Ishikawa (cell line): ENCODE data around the gene JCAD.

Experiments used
- CEBPB ChIP-seq: IDR thresholded peaks from 2 replicates; pipeline ENCODE4 v1.6.1; 2012
- EP300 ChIP-seq: IDR thresholded peaks from 2 replicates; pipeline ENCODE4 v1.6.1; 2012; ENCODE audit warnings: borderline replicate concordance
- FOXM1 ChIP-seq: IDR thresholded peaks from 2 replicates; pipeline ENCODE4 v1.6.1; 2012; ENCODE audit warnings: low read depth, borderline replicate concordance
- TAF1 ChIP-seq: IDR thresholded peaks from 2 replicates; pipeline ENCODE4 v1.6.1; 2012; ENCODE audit warnings: low read depth, mild to moderate bottlenecking
- TF ChIP-seq, protein P1 (sequence below): IDR thresholded peaks from 2 replicates; pipeline ENCODE4 v1.6.1; 2012; ENCODE audit warnings: low read depth, mild to moderate bottlenecking

DNA sequence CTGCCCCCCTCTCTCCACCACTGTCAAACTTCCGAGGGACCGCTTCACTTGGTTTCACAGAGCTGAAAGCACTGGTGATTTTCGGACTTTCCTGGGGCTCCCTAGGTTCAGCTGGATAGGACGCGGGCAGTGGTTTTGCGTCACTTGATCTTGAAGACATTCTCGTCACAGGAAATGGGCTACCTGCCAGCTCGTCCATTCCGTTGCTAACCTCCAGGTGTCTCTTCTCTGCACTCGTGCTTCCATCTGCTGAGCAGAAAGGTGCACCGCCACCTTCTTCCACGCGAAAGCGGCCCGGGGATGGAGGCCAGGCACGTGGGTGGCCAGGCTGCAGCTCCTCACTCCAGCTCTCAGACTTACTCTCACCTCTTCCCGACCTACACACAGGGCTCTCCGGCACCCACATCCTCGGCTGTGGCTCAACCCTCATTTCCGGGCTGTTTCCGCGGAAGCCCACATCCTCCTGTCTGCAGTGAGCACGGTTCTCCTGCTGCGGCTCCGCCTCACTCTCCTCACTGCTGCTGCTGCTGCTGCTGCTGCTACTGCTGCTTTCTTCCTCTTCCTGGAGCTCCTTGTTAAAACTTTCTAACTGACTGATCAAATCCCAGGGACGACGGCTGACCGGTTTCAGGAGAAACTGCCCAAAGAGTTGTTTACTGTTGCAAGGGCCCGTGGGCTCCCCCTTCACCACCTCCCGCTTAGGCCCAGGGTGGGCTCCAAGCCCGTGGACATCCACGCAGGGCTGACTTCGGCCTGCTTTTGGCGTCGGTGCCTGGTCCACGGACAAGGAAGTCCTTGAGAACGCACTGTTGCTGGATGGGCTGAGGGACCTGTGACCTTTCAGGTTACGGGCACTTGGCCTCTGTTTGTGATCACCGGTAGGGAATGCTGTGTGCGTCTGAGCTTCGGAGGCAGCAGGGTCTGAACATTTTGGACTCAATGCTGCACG, 32.1 kb downstream of the JCAD start:
- TF ChIP-seq TAF1 (no peak), CEBPB (no peak), EP300 (no peak), FOXM1 (no peak)
- TF ChIP-seq, protein P1, sequence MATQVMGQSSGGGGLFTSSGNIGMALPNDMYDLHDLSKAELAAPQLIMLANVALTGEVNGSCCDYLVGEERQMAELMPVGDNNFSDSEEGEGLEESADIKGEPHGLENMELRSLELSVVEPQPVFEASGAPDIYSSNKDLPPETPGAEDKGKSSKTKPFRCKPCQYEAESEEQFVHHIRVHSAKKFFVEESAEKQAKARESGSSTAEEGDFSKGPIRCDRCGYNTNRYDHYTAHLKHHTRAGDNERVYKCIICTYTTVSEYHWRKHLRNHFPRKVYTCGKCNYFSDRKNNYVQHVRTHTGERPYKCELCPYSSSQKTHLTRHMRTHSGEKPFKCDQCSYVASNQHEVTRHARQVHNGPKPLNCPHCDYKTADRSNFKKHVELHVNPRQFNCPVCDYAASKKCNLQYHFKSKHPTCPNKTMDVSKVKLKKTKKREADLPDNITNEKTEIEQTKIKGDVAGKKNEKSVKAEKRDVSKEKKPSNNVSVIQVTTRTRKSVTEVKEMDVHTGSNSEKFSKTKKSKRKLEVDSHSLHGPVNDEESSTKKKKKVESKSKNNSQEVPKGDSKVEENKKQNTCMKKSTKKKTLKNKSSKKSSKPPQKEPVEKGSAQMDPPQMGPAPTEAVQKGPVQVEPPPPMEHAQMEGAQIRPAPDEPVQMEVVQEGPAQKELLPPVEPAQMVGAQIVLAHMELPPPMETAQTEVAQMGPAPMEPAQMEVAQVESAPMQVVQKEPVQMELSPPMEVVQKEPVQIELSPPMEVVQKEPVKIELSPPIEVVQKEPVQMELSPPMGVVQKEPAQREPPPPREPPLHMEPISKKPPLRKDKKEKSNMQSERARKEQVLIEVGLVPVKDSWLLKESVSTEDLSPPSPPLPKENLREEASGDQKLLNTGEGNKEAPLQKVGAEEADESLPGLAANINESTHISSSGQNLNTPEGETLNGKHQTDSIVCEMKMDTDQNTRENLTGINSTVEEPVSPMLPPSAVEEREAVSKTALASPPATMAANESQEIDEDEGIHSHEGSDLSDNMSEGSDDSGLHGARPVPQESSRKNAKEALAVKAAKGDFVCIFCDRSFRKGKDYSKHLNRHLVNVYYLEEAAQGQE, result no peak
